Inflammatory macrophage treated with lipopolysaccharide for 4 hours (primary cell): Measurements from ENCODE around the gene DMD.
"Not testable (repeated sequence)": the region's sequence is repeated elsewhere in the genome, so short reads cannot be mapped to it uniquely, and the experiment has no call there.

Experiments used
- DNase-seq: peaks from one replicate; pipeline ENCODE4 v3.0.0-alpha.2; 2020

DMD gene

GRCh38 chrX:31981546-31982062, 1229.7 kb downstream of the DMD start:
- DNase-seq, result no peak

DNA sequence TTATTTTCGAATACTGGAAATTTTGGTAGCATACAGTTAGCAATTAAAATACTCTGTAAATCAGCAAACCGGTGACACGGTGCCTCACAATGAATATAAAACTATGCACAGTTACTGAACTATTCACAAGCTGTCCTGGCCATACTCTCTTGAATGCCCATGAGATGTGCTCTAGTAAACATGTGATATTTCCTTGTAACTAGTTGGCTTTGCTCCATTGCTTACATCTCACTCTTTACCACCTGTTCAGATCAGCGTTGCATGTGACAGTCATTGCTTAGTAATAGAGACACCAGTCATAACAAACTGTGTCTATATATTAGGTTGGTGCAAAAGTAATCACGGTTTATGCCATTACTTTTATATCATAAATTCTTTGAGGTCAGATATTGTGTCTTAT, 1241.6 kb downstream of the DMD start:
- no peak for DNase-seq

DNA sequence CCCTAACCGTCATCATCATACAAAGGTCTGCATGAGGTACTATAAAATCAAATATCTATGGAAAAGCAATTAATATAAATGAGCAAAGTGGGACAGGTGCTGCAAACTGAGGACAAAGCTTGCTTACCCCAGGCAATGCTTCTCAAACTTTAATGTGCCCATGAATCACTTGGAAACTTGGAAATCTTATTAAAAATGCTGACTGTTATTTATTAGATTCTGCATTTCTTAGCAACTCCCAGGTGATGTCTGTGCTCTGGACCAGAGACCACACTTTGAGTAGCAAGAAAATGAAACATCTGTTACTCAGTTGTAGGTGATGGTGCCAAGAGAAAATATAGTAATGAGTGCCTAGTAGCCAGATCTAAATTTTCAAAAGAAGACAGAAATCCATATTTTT, 1249.1 kb downstream of the DMD start:
- DNase-seq, result no peak

DNA sequence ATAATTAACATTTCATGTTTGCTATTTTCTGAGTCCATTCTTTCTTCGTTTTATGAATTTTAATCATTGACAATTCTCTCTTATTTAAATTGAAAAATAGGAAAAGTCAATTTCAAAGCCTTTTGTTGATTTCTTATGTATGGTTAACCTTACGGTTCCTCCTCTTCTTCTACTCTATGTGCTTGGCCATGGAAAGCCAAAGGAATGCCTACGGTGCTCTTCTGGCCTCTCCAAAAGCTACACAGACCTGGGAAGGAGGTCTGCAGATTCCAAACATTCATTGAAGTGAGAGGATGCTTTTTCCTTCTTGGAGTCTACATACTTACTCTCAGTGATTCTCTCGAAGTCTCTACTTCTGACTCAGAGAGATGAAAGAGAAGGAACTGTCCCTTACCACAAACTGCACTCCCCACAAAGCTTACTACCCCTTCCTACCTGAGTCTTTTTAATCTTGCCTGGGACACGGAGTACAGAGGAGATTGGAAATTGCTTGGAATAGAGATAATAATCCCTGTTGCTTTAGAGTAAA, 1276.4 kb downstream of the DMD start:
- DNase-seq, result no peak

DNA sequence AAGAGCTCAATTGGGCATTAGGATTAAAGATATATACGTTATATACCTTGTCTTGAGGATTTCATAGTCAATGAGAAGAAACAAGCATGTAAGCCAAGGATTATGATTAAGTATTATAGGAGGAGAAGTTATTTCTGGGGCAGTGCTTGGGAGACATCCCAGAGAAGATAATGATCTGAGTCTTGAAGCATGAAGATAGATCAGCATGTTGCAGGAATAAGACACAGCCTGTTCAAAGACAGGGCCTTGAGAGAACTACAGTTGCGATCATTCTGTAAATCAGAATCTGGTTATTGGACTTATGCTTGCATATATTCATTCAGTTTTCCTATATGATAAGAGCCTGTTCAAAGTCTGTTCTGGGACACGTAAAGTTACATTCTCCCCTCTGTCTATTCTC, 1277.3 kb downstream of the DMD start:
- DNase-seq, result no peak

GRCh38 chrX:31932769-31933168, 1278.6 kb downstream of the DMD start:
- no peak for DNase-seq

- not testable (repeated sequence) for DNase-seq
These were observed 1279.0 kb downstream of the DMD start for GRCh38 chrX:31932320-31932719.

GRCh38 chrX:31931225-31931624, 1280.1 kb downstream of the DMD start:
- DNase-seq, result no peak

DNA sequence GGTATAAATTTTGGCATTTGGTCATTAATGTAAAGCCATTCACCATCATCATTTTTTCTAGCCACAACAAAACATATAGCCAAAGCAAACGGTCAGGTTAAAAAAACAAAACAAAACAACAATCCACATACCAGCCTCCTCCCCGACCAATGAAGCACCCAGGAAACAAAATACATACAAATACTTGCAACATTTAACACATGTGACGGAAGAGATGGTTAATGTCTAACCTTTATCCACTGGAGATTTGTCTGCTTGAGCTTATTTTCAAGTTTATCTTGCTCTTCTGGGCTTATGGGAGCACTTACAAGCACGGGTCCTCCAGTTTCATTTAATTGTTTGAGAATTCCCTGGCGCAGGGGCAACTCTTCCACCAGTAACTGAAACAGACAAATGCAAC, 1282.0 kb downstream of the DMD start:
- no peak for DNase-seq

DNA sequence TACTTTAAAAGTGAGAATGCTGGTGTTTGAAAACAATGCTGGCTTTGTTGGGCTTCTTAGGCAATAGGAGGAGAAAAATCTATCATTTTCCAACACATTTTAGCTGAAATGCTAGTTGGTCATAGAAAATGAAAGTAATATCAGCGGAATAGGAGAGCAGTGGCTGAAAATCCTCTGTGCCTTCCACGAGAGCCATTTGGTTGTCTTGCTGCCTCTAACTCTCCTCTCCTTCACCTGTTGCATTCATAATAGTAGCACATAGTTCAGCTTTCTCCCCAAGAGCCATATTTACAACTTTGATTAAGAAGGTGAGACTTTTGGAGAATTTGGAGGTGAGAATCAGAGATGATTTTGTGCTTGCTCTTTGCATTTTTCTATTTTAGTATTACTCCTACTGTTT, 1290.1 kb downstream of the DMD start:
- no peak for DNase-seq

DNA sequence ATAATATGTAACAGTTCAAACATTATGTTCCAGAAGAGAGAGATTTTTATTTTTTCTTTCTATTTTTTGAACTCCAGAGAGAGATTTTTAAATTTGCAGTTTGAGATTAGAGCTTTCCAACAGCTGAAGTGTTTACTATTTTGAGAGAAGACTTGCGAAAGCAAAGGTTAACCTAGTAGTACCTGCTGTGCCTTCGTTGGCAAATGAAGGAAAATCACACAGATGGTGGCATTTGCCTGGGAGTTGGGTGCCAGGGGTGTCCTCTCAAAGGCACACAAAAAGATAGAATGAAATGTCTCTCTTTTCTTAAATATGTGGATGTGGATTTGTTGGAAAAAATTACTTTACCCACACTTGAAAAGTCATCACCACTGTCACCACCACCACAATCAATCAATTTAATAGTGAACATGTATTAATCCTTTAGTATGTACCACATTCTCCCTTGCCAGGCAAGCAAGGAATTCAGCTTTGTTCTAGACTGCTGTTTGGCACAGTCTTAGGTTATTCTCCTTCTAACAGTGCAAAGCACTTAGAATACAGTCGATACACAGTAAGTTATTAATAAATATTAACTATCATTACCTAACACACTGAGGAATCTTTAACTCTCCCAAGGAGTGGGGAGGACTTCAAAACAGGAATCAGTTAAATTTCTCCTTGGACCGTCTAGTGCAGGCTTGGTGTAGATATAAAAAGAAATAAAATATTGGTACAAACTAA, 1301.3 kb downstream of the DMD start:
- DNase-seq, result no peak

DNA sequence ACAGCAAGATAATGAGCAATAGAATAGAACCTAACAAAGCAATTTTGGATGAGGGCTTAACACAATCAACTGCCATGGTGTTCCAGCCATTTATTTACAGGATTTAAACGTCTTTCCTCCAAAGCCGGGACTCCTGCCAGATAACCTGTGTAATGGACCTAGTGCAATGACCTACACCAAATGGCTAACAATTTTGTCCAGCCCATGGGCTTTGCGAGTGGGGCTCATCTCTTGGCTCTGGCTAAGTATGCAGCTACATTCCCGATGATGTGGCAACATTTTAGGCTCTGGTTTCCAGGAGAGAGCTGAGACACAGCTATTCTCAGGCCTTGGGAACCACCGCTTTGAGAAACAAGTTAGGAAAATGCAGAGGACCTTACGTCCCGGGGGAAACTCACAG, 1317.2 kb downstream of the DMD start:
- no peak for DNase-seq

- DNase-seq, result no peak
These were observed 1317.8 kb downstream of the DMD start for GRCh38 chrX:31893525-31893924.

DNA sequence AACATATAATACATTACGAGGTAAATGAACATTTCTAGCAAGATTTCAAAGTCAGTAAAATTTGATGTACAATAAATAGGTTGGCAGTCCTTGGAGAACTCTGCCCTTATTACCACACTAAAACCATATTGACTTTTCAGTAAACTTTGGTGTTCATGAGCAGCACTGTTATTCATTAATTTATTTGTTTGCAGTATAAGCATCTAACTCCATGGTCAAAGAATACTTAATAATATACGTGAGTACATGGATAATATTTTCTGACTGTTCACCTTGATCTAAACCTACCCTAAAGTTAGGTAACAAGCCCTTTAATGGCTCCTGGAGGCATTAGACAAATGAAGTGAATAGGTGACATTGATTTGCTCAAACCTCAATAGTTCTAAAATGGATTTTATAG, 1322.3 kb downstream of the DMD start:
- no peak for DNase-seq

- no peak for DNase-seq
These were observed 1326.8 kb downstream of the DMD start for GRCh38 chrX:31884535-31884934.

DNA sequence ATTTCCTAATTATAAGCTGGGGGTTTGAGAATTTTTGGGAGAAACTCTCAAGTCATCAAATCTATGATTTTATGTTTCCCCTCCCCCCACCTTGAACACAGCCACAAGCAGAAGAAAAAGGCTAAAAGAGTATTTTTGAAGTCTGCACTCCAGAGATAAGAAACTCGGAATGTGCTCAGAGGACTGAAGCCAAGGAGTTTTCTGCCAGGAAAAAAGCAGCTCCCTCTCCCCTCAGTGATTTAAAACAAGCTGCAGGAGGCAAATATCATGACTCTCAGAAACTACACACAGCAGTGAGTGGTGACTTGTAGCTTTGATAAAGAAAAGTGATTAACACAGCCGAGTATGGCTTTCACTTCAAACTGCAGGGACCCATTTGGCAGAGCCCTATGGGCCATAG, 1339.3 kb downstream of the DMD start:
- no peak for DNase-seq

GRCh38 chrX:31870267-31870666, 1341.1 kb downstream of the DMD start:
- DNase-seq, result no peak

DNA sequence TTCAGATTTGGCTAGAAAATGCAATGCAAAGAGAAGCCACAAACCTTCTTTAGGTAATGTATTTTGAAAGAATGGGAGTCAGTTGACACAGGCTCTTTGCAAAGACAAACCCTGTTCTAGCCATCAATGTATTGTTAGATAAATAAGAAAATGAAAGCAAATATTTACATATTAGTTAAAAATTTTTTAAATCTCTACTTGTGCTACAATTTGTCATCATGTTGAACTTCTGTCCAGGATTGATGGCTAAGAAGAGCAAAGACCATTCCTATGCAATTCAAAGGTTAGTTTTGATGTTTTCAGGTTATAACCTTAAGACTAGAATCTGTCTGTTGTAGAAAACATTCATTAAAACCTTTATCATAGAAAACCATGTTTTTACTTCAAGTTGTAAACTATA, 1350.7 kb downstream of the DMD start:
- DNase-seq, result no peak

GRCh38 chrX:31858915-31859314, 1352.4 kb downstream of the DMD start:
- no peak for DNase-seq

DNA sequence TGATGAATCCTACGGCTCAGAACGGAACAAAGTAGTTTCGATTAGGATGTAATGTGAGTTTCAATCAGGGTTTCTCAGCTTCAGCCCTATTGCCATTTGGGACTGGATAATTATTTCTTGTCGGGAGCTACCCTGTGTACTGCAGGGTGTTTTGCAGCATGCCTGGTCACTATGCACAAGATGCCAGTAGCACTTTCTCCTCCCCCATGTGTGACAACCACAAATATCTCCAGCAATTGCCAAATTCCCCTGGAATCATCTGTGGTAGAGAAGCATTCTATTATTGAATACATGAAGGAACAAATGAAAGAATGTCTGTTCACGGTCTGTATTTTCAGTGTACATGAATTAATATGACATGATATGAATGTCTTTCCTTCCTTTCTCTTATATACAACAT, 1356.6 kb downstream of the DMD start:
- no peak for DNase-seq

DNA sequence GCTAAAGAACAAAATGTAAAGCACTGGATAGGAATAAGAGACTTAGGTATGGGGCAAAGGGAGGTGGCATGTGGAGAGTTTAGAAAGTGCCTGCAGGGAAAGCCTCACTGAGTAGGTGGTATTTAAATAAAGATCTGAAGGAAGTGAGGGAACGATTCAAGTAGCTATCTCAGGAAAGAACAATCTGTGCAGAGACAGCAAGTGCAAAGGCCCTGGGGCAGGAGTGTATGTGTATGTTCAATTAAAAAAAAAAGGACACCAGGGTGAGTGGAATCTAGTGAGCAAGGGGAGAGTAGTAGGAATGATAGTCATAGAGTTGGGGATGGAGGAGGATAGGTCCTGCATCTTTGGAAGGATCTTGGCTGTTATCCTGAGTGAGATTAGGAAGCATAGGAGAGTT, 1359.6 kb downstream of the DMD start:
- no peak for DNase-seq

- DNase-seq, result no peak
These were observed 1363.6 kb downstream of the DMD start for GRCh38 chrX:31847773-31848172.

GRCh38 chrX:31845003-31845402, 1366.3 kb downstream of the DMD start:
- DNase-seq, result no peak

DNA sequence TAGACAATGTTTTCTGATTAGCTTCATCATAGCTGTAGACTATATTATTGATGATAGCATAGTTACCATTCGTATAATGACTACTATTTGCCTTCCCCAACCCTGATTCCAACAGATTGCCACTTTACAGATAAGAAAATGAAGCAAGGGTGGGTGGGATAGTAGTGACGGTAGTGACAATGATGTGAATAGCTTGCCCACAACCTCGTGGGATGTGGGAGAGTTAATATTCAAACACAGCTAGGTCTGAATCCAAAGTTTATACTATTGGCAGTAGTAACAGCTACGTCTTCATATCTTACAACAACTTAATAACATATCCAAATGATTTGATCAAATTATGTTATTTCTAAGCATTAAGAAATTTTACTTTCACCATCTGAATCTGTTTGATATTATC, 1372.7 kb downstream of the DMD start:
- DNase-seq, result no peak

DNA sequence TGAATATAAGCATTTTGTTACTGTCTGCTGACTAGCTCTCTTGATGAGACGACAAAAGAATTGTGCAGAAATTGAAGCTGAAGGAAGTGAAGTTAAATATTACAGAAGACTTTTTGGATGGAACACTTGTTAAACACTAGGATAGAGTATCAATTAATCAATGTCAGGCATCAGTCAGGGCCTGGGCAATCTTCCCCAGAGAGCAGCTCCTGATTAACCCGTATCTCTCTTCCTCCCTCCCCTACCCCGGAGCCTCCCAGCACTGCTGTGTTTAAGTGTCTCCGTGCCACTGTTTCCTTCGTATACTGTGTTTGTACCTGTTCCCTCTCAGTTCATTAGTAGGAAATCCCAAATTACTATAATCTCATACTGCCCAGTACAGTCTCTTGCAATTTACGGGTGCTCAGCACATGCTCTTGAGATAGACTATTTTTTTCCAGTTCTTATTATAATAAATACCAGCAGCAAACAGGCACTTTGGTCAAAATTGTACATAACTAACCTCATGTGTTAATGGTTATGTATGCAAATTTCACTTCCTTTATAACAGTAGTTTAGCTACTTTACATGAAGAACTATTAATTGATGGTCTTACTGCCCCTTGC, 1373.8 kb downstream of the DMD start:
- DNase-seq, result no peak
